ENCODE results near the gene PCGF2. TPM values are rescaled to one million over a fixed set of nuclear protein-coding genes. Genes with fewer than 3 reads are reported as not detected.

PCGF2 gene
- total and polyA plus RNA-seq, 9 of the 15 experiments (the other 6 are each of a cell fraction or from before 2014, with no cell fraction given): 1.3 to 33.4 (median 7.0) TPM

DNA sequence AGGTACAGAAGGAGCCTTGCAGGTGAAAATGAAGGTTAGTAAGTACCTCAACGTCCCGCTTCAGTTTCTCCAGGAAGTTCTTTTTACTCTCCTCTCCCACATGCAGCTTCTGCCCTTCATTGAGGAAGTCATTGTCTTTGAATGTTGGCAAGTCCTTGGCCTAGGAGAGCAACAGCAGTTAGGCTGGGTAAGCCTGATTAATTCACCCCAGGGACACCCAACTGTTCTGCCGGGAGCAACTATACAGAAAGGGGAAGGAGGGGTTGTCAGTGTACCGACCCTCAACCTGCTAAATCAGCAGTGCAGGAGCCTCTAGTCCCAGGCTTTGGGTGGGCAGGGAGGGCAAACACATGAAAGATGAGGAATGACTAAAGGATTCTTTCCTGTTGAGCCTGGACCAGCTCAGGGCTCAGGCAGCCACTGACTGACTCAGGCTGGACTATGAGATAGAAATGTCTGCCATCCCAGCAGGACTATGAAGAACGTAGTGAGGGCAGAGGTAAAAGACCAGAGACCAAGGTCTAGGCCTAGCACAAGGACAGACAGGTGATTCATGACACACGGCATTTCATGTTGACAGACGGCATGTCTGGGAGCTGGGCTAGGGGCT lies 29.6 kb upstream of the PCGF2 start (continued):
- TF ChIP-seq, protein P1, sequence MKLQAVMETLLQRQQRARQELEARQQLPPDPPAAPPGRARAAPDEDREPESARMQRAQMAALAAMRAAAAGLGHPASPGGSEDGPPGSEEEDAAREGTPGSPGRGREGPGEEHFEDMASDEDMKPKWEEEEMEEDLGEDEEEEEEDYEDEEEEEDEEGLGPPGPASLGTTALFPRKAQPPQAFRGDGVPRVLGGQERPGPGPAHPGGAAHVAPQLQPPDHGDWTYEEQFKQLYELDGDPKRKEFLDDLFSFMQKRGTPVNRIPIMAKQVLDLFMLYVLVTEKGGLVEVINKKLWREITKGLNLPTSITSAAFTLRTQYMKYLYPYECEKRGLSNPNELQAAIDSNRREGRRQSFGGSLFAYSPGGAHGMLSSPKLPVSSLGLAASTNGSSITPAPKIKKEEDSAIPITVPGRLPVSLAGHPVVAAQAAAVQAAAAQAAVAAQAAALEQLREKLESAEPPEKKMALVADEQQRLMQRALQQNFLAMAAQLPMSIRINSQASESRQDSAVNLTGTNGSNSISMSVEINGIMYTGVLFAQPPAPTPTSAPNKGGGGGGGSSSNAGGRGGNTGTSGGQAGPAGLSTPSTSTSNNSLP (IDR thresholded peaks at IDR 0.05; ENCODE audit: borderline replicate concordance, low read depth, low read length): no peak
- no peak for TF ChIP-seq ASH1L (IDR thresholded peaks at IDR 0.05; ENCODE audit: borderline replicate concordance, low read depth, partially characterized antibody)
- TF ChIP-seq RBM34 (IDR thresholded peaks at IDR 0.05; ENCODE audit: borderline replicate concordance, insufficient read depth, low read length): no peak
- TF ChIP-seq, protein P2, sequence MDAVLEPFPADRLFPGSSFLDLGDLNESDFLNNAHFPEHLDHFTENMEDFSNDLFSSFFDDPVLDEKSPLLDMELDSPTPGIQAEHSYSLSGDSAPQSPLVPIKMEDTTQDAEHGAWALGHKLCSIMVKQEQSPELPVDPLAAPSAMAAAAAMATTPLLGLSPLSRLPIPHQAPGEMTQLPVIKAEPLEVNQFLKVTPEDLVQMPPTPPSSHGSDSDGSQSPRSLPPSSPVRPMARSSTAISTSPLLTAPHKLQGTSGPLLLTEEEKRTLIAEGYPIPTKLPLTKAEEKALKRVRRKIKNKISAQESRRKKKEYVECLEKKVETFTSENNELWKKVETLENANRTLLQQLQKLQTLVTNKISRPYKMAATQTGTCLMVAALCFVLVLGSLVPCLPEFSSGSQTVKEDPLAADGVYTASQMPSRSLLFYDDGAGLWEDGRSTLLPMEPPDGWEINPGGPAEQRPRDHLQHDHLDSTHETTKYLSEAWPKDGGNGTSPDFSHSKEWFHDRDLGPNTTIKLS (IDR thresholded peaks at IDR 0.05; ENCODE audit: borderline replicate concordance, low read depth): no peak
- no peak for TF ChIP-seq CHD4 (IDR thresholded peaks at IDR 0.05; ENCODE audit: insufficient read depth, insufficient replicate concordance, low read depth, low read length, poor library complexity, severe bottlenecking)
- no peak for TF ChIP-seq RAD51 (IDR thresholded peaks at IDR 0.05; ENCODE audit: borderline replicate concordance, low read depth)
- TF ChIP-seq, protein P3, sequence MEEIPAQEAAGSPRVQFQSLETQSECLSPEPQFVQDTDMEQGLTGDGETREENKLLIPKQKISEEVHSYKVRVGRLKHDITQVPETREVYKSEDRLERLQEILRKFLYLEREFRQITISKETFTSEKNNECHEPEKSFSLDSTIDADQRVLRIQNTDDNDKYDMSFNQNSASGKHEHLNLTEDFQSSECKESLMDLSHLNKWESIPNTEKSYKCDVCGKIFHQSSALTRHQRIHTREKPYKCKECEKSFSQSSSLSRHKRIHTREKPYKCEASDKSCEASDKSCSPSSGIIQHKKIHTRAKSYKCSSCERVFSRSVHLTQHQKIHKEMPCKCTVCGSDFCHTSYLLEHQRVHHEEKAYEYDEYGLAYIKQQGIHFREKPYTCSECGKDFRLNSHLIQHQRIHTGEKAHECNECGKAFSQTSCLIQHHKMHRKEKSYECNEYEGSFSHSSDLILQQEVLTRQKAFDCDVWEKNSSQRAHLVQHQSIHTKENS (CRISPR knock-in tag; IDR thresholded peaks at IDR 0.05): no peak
- TF ChIP-seq ZNF184 (CRISPR knock-in tag; IDR thresholded peaks at IDR 0.05): no peak
- TF ChIP-seq TBP (optimal IDR thresholded peaks at IDR 0.05; ENCODE audit: low read depth, low read length): no peak
- no peak for TF ChIP-seq ZZZ3 (IDR thresholded peaks at IDR 0.05)
- no peak for TF ChIP-seq ZNF507 (tag; conservative IDR thresholded peaks at IDR 0.05)
- TF ChIP-seq, protein P4, sequence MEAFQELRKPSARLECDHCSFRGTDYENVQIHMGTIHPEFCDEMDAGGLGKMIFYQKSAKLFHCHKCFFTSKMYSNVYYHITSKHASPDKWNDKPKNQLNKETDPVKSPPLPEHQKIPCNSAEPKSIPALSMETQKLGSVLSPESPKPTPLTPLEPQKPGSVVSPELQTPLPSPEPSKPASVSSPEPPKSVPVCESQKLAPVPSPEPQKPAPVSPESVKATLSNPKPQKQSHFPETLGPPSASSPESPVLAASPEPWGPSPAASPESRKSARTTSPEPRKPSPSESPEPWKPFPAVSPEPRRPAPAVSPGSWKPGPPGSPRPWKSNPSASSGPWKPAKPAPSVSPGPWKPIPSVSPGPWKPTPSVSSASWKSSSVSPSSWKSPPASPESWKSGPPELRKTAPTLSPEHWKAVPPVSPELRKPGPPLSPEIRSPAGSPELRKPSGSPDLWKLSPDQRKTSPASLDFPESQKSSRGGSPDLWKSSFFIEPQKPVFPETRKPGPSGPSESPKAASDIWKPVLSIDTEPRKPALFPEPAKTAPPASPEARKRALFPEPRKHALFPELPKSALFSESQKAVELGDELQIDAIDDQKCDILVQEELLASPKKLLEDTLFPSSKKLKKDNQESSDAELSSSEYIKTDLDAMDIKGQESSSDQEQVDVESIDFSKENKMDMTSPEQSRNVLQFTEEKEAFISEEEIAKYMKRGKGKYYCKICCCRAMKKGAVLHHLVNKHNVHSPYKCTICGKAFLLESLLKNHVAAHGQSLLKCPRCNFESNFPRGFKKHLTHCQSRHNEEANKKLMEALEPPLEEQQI (IDR thresholded peaks at IDR 0.05): no peak
- TF ChIP-seq FOSL1 (tag; conservative IDR thresholded peaks at IDR 0.05): no peak
- no peak for TF ChIP-seq HEY1 (CRISPR knock-in tag; IDR thresholded peaks at IDR 0.05; ENCODE audit: borderline replicate concordance)

Data from K562 (cell line).